Cortex of kidney (tissue), 1 donor: ENCODE measurements around the gene KCNK15.

Experiments used
- DNase-seq: peaks from one replicate; lab custom pipeline; 2025; lab: John Stamatoyannopoulos, UW

The KCNK15 gene

DNA sequence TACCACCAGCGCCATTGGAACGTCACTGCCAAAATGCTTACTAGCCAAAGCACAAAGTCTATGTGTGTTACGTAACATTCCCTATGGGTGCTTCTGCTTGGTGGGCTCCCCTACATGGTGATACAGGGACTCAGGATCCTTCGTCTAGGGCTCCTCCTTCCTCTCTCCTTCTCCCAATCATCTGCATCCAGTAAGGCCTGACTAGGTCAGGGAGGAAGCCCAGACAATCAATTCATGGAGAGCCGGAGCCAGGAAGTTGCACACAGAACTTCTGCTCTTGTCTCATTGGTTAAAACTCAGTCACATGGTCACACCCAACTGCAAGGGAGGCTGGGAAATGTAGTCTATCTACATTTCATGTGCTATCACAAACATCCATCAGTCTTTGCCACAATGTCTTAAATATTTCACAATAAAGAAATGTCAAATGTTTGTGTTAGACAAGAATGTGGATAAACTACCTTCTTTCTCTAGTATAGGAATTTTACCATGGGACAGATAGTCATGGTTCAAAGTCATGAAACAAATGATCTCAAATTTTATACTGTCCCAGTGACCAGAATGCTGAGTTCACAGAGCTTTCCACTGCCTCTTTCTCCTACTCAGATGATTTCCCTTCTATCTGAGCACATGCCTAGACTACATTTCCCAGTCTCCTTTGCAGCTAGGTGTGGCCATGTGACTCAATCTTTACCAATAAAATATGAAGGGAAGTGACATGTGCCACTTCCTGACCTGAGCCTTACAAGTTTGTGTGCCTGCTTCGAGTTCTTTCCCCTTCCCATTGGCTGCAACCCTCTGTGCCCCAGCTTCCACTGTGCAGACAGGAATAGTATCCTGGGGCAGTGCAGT is 9.3 kb upstream of the KCNK15 start:
- DNase-seq = no peak

DNA sequence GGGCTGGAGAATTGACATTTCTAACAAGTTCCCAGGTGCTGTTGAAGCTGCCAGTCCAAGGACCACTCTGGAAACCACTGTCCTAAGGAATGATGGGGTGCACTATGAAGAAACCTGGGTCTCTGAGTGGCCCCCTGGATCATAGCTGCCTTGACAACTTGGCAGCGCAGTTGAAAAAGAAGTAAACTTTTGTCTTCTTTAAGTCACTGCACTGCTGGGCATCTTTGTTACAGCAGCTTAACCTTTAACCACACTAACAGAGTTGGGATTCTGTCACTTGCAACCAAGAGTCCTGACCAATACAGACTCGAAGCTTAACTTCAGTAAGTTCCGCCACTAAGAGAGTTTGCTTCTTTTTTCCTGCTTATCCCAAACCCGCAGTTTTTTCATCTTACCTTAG is 8.5 kb upstream of the KCNK15 start:
- DNase-seq = no peak

GRCh38 chr20:44738813-44739477 is 6.7 kb upstream of the KCNK15 start:
- no peak for DNase-seq

- no peak for DNase-seq
Measured at GRCh38 chr20:44739942-44740341, 5.7 kb upstream of the KCNK15 start.

- no peak for DNase-seq
Measured at GRCh38 chr20:44742304-44743079, 3.2 kb upstream of the KCNK15 start.

DNA sequence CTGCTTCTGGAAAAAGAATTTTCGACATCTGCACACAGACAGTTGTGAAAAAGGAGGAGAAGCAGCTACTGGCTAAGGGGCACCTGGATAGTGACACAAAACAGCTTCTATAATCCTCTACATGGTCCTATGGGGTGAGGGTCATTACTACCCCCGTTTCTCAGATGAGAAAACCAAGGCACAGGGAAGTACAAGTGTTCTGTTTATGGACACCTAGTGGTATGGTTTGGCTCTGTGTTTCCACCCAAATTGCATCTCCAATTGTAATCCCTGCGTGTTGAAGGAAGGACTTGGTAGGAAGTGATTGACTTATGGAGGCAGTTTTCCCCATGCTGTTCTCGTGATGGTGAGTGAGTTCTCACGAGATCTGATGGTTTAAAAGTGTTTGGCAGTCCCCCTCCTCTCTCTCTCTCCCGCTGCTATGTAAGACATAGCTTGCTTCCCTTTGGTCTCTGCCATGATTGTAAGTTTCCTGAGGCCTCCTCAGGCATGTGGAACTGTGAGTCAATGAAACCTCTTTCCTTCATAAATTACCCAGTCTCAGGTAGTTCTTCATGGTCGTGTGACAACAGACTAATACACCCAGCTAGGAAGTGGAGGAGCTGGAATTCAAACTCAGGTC is 2.5 kb upstream of the KCNK15 start:
- no peak for DNase-seq

DNA sequence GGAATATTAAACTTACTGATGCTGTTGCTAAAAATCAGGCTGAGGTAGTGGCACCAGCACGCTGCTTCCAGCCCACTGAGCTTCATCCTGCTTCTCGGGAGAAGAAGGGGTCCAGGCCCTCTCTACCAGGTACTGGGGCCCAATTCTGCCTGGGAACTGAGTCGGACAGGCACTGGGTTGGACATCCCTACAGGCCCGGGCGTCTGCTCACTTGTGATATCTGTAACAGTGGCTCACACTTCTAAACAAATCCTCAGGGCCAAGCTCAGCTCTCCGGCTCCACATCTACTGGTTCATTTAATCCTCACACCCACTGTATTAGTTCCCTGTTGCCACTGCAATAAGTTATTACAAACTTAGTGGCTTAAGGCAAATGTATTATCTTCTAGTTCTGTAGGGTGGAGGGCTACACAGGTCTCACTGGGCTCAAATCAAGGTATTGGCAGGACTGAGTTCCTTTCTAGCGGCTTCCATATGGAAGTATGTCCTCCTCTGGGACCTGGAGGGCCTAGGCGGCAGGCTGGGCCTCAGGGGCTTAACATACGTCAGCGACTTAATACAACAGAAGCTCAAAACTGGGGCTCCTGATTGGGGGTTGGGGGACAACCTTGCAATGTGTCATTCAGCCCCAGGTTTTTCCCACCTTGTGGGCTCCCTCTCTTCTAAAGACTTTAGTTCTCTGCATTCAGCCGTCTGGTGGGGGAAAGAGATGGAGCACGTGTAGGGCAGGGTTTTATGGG is 1.6 kb upstream of the KCNK15 start:
- DNase-seq = no peak

GRCh38 chr20:44745122-44745597 is 505 bp upstream of the KCNK15 start:
- no peak for DNase-seq

DNA sequence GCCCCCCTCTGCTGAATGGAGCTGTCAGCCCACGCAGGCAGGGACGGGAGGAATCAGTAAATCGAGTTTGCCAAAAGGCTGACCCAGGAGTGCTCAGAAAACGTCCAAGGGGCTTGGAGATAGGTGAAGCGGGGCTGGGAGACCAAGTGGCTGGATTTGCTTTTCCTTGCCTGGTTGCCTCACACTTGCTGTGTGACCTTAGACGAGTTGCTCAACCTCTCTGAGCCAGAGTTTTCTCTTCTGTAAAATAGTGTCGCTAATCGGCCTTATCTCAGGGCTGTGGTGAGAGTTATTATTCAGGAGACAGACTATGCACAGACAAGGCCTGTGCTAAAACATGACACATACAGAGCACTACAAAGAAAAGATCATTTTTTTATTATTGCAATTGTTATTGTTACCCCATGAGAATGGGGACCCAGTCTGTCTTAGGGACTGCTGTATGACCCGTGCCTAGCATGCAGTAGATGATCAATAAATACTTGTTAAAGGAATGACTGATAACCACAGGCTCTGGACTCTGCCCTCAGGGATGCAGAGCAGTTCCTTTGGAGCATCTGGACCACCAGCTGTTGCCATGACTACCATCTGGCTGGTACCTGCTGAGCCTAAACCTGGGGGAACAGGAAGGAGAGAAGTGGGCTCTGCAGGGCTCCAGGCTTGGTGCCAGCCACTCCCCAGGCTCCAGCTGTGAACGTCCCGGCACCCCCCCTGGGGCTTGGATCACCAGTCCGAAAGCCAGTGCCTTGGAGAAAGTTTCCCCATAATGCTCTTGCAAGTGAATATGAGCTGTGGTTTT is 901 bp downstream of the KCNK15 start:
- DNase-seq = no peak

DNA sequence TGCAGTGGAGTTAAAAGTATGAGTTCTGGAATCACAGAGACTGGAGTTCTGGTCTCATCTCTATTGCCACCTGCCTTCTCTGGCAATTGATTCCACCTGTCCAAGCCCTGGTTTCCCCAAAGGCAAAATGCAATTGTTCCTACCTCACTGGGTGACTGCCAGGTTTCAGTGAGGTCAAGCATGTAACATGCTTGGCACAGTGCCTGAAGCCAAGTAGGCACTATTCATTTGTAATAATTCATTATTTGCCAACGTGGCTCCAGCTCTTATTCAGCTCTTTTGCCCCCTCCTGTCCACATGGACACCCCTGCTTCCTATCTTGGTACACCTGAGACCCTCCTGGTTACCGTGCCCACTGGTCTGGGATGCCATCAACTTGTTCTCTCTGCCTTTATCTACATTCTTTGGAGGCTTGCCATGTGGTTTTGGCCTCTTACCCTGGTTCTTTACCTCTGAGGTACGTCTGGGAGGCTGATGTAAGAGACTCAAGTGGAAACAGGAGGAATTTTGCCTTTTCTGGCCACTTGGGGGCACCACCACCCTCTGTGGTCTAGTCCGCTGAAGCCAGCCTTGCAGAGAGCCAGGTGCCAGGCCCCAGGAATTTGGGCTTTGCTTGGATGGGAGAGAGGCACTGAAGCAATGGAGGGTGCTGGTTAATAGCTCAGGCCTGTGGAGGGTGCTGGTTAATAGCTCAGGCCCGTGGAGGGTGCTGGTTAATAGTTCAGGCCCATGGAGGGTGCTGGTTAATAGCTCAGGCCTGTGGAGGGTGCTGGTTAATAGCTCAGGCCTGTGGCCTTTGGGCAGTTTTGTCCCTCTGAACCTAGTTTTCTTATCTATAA is 1.7 kb downstream of the KCNK15 start:
- DNase-seq = no peak

- no peak for DNase-seq
Measured at GRCh38 chr20:44748005-44748370, 2.3 kb downstream of the KCNK15 start.

DNA sequence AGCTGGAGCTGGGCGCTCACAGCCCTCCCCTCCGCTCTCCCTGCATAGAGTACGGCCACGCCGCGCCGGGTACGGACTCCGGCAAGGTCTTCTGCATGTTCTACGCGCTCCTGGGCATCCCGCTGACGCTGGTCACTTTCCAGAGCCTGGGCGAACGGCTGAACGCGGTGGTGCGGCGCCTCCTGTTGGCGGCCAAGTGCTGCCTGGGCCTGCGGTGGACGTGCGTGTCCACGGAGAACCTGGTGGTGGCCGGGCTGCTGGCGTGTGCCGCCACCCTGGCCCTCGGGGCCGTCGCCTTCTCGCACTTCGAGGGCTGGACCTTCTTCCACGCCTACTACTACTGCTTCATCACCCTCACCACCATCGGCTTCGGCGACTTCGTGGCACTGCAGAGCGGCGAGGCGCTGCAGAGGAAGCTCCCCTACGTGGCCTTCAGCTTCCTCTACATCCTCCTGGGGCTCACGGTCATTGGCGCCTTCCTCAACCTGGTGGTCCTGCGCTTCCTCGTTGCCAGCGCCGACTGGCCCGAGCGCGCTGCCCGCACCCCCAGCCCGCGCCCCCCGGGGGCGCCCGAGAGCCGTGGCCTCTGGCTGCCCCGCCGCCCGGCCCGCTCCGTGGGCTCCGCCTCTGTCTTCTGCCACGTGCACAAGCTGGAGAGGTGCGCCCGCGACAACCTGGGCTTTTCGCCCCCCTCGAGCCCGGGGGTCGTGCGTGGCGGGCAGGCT is 4.6 kb downstream of the KCNK15 start:
- DNase-seq = no peak

- DNase-seq = no peak
Measured at GRCh38 chr20:44752099-44752931, 6.7 kb downstream of the KCNK15 start.

DNA sequence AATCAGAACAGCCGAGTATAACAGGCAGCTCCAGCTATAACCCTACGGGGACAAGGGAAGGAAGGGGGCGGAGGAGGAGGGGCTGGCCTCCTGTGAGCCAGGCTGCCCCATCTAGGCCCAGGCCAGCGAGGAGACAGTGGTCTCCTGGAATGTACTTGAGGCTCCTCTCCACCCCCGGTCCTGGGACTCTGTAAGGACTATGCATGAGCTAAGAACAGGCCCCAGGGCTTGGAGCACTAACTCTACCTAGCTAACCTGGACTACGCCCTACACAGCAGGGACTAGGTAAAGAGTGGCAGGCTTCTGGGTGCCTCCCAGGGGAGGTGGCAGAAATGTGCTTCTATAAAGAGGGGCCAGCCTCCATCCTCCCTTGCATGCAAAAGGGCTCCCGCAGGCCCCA is 8.9 kb downstream of the KCNK15 start:
- DNase-seq = no peak

GRCh38 chr20:44756011-44756688 is 10.5 kb downstream of the KCNK15 start:
- no peak for DNase-seq

DNA sequence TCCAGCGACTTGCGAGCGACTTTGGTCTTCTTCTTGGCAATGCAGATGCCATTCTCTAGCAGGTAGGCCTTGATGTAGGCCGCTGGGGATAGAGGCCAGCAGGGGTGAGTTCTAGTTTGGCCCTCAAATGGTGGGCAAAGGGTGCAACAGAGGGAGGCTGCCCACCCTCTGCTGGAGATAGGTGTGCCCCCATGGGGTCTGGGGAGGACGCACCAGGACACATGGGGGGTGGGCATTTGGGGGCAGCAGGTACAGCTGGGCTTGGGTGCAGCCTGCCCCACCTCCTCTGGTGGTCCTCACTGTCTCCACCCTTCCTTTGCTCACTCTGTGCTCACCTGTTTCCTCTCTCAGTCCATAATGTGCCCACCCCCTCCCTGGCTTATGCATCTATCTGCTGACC is 11.3 kb downstream of the KCNK15 start:
- DNase-seq = no peak

GRCh38 chr20:44758247-44759101 is 12.8 kb downstream of the KCNK15 start:
- no peak for DNase-seq
